Measurements from ENCODE around the gene ESPN. TPM values are rescaled to one million over a fixed set of nuclear protein-coding genes. Genes with fewer than 3 reads are reported as not detected.

The ESPN gene
- total RNA-seq, 4 donors from 2014 or later = 40.2 to 368 (median 157) TPM

DNA sequence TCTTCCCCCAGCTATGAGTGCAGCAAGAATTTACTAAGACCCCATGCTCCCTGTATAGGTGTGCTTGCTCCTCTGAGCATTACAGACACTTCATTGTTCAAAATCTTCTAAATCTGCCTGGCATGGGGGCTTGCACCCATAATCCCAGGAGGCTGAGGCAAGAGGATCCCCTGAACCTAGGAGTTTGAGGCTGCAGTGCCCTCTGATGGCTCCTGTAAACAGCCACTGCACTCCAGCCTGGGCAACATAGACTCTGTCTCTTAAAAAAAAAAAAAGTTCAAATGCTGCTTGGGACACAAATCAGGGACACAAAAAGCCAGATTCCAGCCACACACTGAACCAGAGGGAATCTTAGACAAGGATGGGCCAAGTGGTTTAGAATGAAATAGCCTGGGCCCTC lies 27.6 kb upstream of the ESPN start:
- Histone ChIP-seq H3K36me3 (no peaks in the 10 kb centered on the region), H3K4me1 (peaks cover 8 to 13% (median 13%) of the 10 kb centered on the region in 4 donors), H3K27me3 (no peaks in the 10 kb centered on the region), H3K27ac (no peak overlapping the region), H3K4me3 (no peak overlapping the region), H3K9me3 (no peaks in the 10 kb centered on the region)
- in situ Hi-C loops (cut with MboI; ENCODE audit: low pct_ligation_motif_present in 1 of 4, low pct_unique_long_range_greater_than_20kb in 1 of 4, low sequenced_read_pairs in 3 of 4) (no loop called here), intact Hi-C loops (cut with DNase I; ENCODE audit: low total_unique reads) (no loop called here)
- DNase-seq = no peak
- TF ChIP-seq EP300 (IDR thresholded peaks at IDR 0.05; ENCODE audit: low read depth) (no peak), POLR2AphosphoS5 (IDR thresholded peaks at IDR 0.05) (no peak), POLR2A (IDR thresholded peaks at IDR 0.05) (no peak)
- TF ChIP-seq, protein P1, sequence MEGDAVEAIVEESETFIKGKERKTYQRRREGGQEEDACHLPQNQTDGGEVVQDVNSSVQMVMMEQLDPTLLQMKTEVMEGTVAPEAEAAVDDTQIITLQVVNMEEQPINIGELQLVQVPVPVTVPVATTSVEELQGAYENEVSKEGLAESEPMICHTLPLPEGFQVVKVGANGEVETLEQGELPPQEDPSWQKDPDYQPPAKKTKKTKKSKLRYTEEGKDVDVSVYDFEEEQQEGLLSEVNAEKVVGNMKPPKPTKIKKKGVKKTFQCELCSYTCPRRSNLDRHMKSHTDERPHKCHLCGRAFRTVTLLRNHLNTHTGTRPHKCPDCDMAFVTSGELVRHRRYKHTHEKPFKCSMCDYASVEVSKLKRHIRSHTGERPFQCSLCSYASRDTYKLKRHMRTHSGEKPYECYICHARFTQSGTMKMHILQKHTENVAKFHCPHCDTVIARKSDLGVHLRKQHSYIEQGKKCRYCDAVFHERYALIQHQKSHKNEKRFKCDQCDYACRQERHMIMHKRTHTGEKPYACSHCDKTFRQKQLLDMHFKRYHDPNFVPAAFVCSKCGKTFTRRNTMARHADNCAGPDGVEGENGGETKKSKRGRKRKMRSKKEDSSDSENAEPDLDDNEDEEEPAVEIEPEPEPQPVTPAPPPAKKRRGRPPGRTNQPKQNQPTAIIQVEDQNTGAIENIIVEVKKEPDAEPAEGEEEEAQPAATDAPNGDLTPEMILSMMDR (IDR thresholded peaks at IDR 0.05) = no peak

DNA sequence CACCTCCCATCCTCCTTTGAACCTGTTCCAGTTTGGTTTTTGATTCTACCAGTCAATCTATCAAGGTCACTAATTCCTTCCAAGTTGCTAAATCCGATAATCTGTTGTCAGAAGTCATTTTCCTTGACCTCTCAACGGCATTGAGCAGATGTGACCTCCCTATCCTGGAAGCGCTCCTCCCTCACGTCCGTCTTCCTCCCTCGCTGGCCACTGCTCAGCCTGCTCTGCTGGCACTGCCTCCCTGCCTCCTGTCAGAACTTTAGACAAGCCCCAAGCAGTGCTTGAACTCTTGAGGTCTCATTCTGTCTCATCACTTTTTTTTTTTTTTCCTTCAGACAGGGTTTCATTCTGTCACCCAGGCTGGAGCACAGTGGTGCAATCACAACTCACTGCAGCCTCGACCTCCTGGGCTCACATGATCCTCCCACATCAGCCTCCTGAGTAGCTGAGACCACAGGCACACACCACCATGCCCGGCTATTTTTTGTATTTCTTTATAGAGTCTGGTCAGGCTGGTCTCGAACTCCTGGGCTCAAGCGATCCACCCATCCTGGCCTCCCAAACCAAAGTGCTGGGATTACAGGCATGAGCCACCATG lies 26.6 kb upstream of the ESPN start:
- no peaks in the 10 kb centered on the region for H3K9me3 ChIP-seq
- intact Hi-C loops (cut with DNase I; ENCODE audit: low total_unique reads) (no loop called here), in situ Hi-C loops (cut with MboI; ENCODE audit: low pct_ligation_motif_present in 1 of 4, low pct_unique_long_range_greater_than_20kb in 1 of 4, low sequenced_read_pairs in 3 of 4) (no loop called here)
- no peaks in the 10 kb centered on the region for H3K36me3 ChIP-seq
- no peak overlapping the region for H3K4me3 ChIP-seq
- DNase-seq = no peak
- peaks cover 4 to 5% (median 4%) of the 10 kb centered on the region in 4 donors for H3K4me1 ChIP-seq
- 60 to 82% methylated on average over 6 to 10 of the region's 10 CpGs for WGBS, 2 donors (ENCODE audit: low coverage in 1 of 2)
- no peaks in the 10 kb centered on the region for H3K27me3 ChIP-seq
- no peak overlapping the region for H3K27ac ChIP-seq
- no peak for TF ChIP-seq POLR2AphosphoS5 (IDR thresholded peaks at IDR 0.05)
- no peak for TF ChIP-seq POLR2A (IDR thresholded peaks at IDR 0.05)
- TF ChIP-seq, protein P1 (IDR thresholded peaks at IDR 0.05) = no peak
- TF ChIP-seq EP300 (IDR thresholded peaks at IDR 0.05; ENCODE audit: low read depth) = no peak

DNA sequence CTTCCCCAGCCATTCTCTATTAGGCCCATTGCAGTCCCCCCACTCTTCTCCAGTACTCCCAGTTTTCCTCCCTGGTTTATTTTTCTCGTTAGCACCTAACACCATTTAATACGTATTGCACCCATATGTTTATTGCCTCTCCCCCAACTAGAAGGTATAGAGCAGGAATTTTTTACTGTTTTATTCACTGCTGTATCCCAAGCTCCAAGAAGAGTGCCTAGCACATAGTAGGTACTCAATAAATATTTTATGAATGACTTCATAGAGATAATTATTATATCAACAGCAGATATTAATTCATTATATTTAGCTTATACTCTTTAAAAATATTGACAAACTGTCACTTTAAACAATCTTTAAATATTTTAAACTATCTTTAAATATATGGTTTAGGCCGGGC lies 25.3 kb upstream of the ESPN start:
- intact Hi-C loops (cut with DNase I; ENCODE audit: low total_unique reads) (no loop called here), in situ Hi-C loops (cut with MboI; ENCODE audit: low pct_ligation_motif_present in 1 of 4, low pct_unique_long_range_greater_than_20kb in 1 of 4, low sequenced_read_pairs in 3 of 4) (no loop called here)
- 80 to 82% methylated on average over 3 of the region's 3 CpGs for WGBS, 2 donors (ENCODE audit: low coverage in 1 of 2)
- H3K4me1 ChIP-seq = peaks cover under 1 to 4% (median under 1%) of the 10 kb centered on the region in 4 donors
- H3K4me3 ChIP-seq = no peak overlapping the region
- H3K36me3 ChIP-seq = no peaks in the 10 kb centered on the region
- TF ChIP-seq POLR2AphosphoS5 (IDR thresholded peaks at IDR 0.05) (no peak), EP300 (IDR thresholded peaks at IDR 0.05; ENCODE audit: low read depth) (no peak), POLR2A (IDR thresholded peaks at IDR 0.05) (no peak)
- TF ChIP-seq, protein P1 (IDR thresholded peaks at IDR 0.05) = no peak
- no peaks in the 10 kb centered on the region for H3K9me3 ChIP-seq
- H3K27me3 ChIP-seq = no peaks in the 10 kb centered on the region
- no peak overlapping the region for H3K27ac ChIP-seq
- DNase-seq = no peak

- no peak overlapping the region for H3K4me3 ChIP-seq
- H3K4me1 ChIP-seq = peaks cover 0 to 5% (median 2%) of the 10 kb centered on the region in 4 donors
- no peak for TF ChIP-seq EP300 (IDR thresholded peaks at IDR 0.05; ENCODE audit: low read depth)
- TF ChIP-seq POLR2AphosphoS5 (IDR thresholded peaks at IDR 0.05) = no peak
- TF ChIP-seq, protein P1 (IDR thresholded peaks at IDR 0.05) = no peak
- TF ChIP-seq POLR2A (IDR thresholded peaks at IDR 0.05) = no peak
- no peak overlapping the region for H3K27ac ChIP-seq
- WGBS, 2 donors (ENCODE audit: low coverage in 1 of 2) = 57% methylated on average over 6 of the region's 6 CpGs; no CpG with 5 or more reads in 1 of the 2 donors
- no peak for DNase-seq
- no peaks in the 10 kb centered on the region for H3K9me3 ChIP-seq
- no peaks in the 10 kb centered on the region for H3K27me3 ChIP-seq
- intact Hi-C loops (cut with DNase I; ENCODE audit: low total_unique reads) (loop anchor here (5.0 kb wide), 1 partner anchor 39 kb away; no protein-coding TSS in a partner anchor), in situ Hi-C loops (cut with MboI; ENCODE audit: low pct_ligation_motif_present in 1 of 4, low pct_unique_long_range_greater_than_20kb in 1 of 4, low sequenced_read_pairs in 3 of 4) (loop anchor here in 3 of 4 donors (10.0 to 25.0 kb wide), 4 partner anchors 47 to 164 kb away; partner anchors contain the start of genes HES3 (in 1 of the 3) and ICMT (in 1 of the 3))
- H3K36me3 ChIP-seq = no peaks in the 10 kb centered on the region
Observed at GRCh38 chr1:6401673-6402072, 22.9 kb upstream of the ESPN start.

Data from transverse colon (tissue), 4 donors.